CD4-positive, alpha-beta T cell treated with Interleukin-17A for 1 hour (primary cell): Measurements from ENCODE around the gene NYAP1.
A peak's percentile ranks its signal among the peaks of the same experiment; 100 is the strongest.

ENCODE experiments used
- DNase-seq: peaks from one replicate; pipeline ENCODE4 v3.0.0-alpha.2; 2020

The NYAP1 gene

DNA sequence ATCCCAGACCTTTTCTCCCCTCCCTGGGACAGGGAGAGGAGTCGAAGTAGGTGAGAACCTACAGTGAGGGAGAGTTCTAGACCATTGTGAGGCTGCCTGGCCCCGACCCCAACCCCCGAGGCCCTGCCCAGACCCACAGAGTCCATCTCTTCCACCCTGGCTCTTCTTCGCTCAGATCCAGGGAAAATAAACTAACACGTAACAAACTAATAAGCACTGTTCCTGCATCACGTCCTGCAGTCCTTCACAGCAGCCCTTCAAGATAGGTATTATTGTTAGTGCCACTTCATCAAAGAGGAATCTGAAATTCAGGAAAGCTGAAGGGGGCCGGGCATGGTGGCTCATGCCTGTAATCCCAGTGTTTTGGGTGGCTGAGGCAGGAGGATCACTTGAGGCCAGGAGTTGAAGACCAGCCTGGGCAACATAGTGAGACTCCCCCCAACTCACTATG is 19.5 kb upstream of the NYAP1 start, which contains the start of gene SPACDR:
Gene SPACDR, minus strand, starts transcription at position 51 of the 451 bp plus-strand sequence. CDS start 235 bp downstream, outside the sequence.
- DNase-seq: no peak

- no peak for DNase-seq
These were observed 18.9 kb upstream of the NYAP1 start for GRCh38 chr7:100464791-100465190.

DNA sequence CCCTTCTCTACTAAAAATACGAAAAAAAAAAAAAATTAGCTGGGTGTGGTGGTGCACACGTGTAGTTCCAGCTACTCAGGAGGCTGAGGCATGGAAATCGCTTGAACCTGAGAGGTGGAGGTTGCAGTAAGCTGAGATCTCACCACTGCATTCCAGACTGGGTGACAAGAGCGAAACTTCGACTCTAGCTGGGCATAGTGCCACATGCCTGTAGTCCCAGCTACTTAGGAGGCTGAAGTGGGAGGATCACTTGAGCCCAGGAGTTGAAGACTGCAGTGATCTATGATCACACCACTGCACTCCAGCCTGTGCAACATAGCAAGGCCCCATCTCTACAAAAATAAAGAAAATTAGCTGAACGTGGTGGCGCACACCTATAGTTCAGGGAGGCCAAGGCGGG is 18.4 kb upstream of the NYAP1 start:
- no peak for DNase-seq

GRCh38 chr7:100465702-100466311 is 17.9 kb upstream of the NYAP1 start:
- no peak for DNase-seq

DNA sequence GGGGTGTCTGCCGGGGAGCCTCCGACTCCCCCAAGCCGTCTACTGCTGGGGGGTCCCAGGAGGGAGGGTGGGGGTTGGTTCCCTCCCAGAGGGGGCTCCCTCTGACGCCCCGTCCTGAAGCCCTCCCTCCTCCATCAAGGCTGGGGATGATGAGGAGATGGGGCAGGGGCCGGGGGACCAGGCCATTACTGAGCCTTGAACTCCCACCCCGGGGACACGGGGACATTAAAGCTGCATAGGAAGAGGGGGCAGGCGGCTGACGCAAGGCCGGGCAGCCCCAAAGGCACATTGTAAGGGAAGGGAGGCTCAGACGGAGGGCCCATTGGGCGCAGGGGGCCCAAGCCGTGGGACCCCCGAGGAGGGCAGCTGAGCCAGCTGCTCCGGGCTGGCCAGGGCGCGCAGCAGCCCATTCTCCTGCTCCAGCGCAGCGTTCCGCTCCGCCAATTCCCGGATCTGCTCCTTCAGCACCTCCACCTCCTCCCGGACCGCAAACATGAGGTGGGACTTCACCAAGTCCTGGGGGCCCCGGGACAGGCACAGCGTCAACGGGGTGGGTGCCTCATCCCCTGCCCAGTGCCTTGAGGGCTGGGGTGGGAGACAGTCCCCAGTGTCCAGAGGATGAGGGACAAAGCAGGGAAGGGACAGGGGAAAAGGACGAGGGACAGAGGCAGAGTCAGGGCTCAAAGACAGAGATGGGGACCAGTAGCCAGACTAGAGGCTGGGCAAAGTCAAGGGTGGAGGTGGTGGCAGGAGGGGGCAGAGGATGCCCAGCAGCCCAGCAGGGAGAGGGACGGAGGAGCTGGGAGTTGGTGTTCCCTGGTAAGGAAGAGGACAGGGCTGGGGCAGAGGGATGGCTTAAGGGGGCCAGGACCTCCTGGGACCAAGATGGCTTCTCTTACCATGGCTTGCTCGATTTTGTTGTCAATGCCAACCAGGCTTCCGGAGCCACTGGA is 16.8 kb upstream of the NYAP1 start:
- DNase-seq: no peak

DNA sequence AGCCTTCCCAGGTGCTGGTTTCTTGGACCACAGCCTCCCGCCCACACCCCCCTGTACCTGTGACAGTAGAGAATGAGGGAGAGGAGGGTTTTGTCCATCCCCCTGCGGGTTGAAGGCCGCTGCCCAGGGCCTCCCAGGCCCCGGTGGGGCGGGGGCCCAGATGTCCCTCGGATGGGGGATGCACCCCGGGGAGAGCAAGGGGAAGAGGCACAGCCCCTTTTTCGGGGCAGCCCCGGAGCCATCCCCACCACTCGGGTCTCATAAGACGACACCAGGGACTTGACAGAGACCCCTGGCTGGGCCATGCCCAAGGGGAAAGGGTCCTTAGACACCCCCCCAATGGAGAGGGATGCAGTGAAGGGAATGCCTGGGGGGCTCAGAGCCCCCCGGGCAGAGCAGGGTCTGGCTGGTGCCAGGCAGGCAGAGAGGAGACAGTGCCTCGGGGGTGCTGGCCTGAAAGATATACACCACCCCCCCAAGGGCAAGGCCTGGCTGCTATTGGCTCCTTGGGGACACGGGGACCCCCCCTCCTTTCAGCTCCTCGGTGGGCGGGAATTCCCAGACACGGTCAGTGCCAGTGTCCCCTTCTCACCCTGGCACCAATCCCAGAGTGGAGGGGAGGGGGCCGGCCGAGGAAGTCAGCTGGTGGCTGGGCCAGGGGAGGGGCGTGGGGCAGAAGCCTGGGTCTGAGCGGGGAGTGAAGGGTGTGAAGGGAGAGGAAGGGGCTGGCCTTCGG is 15.9 kb upstream of the NYAP1 start:
- DNase-seq: no peak

DNA sequence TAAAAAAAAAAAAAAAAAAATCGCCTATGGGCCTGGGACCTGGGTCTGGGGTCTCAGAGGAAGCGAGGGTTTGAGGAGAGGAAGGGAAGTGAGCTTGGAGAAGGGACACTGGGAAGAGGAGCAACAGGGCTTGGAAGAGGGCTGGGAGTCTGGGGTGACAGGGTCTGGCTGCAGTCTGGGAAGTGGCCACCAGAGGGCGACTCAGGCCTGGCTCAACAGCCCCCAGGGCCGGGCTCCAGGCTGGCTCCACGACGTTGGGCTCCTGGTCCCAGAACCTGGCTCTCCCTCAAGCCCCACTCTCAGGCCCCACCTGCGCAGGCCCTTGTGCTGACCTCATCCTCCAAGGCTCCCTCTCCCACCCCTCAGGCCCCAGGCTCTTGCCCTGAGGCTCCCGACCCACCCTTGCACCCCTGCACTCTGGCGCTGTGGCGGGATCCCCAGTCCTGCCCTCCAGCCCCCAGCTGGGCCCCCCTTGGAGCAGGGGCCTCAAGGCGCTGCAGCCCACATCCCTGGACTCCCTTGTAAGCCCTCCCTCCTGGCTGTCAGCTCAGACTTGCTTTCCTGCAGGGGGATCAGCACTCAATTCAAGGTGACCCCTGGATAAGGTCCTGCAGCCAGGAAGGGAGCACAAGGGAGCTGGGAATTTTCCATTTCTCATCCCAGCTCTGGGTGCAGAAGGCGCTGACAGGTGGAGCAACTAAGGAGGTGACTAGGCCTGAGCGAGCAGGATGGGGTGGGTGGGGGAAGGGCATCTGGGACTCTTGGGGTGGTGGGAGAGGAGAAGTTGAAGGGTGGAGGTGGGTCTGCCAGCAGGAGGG is 14.3 kb upstream of the NYAP1 start:
- DNase-seq: peak; percentile 81

GRCh38 chr7:100471021-100471420 is 12.7 kb upstream of the NYAP1 start:
- no peak for DNase-seq

DNA sequence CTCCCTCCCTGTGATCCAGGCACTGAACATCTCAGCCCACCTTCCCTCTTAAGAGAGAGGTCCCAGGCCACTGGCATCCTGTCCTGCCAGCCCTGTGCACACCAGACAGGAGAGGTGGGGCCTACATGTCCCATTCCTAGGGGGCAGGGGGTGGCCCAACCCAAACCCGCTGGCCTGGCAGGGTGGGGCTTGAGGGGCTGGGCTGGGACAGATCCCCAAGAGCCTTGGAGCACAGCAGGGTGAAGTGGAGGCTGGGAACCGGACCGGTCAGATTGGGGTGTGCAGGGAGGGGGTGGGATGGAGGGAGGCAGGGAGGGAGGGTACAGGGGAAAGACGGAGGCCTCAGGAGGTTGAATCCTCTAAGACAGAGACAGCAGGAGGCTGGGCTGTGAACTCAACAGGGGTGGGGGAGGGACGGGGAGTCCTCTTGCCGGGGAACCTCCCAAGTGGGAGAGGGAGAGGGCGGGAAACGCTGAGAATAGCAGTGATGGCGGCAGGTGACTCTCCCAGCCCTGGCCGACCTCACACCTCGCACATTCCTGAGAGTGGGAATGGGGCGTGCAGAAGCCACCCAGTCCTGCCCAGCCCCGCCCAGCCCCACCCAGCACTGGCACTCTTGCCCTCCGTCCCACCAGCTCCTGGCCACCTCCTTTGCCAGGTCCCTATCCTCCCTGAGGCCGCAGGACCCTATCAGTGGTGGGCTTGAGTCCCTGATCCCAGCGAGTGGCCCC is 11.4 kb upstream of the NYAP1 start:
- no peak for DNase-seq

- DNase-seq: peak; percentile 23
These were observed 10.8 kb upstream of the NYAP1 start for GRCh38 chr7:100472854-100473499.

DNA sequence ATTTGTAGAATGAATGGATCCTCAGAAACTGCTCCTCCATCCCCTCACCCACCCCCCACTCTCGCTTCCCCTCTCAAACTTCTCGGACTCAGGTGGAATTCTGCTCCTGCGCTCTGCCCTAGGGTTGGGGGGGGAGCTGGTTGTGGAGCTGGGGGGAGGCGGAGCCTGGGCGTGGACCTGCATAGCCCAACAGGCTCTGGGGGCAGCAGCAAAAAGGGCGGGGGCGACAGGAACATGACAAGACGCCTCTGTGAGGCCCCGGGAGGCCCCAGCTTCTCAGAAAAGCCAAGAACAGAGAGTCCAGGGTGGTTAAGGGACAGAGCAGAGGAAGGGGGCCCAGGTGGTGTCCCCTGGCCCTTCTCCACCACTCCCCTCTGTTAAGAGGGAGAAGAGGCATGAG is 8.2 kb upstream of the NYAP1 start:
- no peak for DNase-seq

DNA sequence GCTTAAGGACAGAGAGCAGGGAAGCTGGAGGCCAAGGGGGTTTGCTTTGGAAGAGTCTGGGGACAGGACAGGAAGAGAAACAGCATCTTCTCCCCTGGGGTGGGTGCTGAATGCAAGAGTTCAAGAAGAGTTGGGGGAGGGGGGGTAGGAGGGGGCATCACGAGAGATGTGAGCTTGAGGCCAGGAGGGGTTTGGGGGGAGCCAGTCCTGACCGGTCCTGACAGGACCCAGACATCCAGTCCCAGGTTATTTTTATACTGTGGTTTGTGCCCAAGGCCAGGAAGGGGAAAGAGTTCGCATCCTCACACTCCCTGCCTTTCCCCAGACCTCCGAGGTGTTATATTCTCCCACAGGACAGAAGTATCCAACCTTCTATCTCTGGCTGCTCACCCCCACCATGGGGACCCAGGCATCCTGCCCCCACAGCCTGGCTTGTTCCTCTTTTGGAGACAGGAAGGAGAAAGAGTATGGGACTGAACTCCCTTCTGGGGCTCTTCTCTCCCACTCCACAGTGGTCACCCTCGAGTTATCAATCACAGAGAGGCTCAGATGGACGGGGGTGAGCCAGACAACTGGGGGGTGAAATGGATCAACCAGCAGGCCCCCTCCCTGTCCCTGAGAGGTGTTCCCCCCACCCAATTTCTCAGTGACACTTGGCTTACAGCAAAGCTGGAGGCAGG is 7.5 kb upstream of the NYAP1 start:
- DNase-seq: no peak

GRCh38 chr7:100476903-100477870 is 6.5 kb upstream of the NYAP1 start:
- DNase-seq: peak; percentile 40

GRCh38 chr7:100477871-100478267 is 5.9 kb upstream of the NYAP1 start:
- no peak for DNase-seq

DNA sequence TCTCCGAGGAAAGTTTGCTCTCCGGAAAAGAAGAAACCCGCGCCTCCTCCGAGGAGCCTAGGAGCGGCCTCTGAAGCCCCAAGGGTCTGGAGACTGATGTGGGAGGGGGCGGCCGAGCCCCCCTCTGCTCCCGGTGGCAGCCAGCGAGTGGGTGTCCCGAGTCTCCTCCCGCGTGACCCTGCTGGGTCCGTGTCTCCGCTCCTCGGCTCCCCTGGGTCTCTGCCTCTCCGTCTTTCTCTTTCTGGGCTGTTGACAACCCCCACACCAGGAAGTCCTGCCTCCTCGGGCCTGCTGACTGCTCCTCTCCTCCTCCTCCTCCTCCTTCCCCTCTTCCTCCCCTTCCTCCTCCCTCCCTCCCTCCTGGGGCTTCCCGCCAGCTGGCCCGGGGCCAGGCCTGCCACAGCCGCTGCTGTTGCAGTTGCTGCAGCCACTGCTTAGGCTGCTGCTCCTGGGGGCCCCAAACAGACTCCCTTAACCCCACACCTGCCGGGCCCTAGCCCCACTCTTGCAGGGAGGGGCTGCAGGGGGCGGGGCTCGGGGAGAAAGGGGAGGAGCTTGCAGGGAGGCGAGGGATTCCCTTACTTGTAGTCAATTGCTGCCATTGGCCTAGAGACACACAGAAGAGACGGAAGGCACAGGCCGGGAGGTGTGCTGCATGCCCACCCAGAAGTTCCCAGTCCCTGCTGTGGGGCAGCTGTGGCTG is 4.6 kb upstream of the NYAP1 start, which contains the start of gene TSC22D4:
Gene TSC22D4, minus strand, starts transcription at position 257 of the 703 bp plus-strand sequence. CDS start 1,176 bp downstream, outside the sequence.
- peak; percentile 96 for DNase-seq

GRCh38 chr7:100481466-100481865 is 2.3 kb upstream of the NYAP1 start:
- DNase-seq: no peak

GRCh38 chr7:100482728-100483089 is 1.0 kb upstream of the NYAP1 start:
- DNase-seq: no peak

GRCh38 chr7:100483090-100483721 is 521 bp upstream of the NYAP1 start:
- peak; percentile 85 for DNase-seq
